SH-SY5Y (cell line): ENCODE measurements around the gene ITGBL1.

Source experiments
- GATA2 ChIP-seq: IDR thresholded peaks from 2 replicates; pipeline ENCODE4 v1.6.1; 2011; ENCODE audit warnings: mild to moderate bottlenecking, low read depth, low read length
- GATA3 ChIP-seq: IDR thresholded peaks from 2 replicates; pipeline ENCODE4 v1.6.1; 2011; ENCODE audit warnings: low read depth, mild to moderate bottlenecking, low read length, moderate library complexity

Gene ITGBL1

DNA sequence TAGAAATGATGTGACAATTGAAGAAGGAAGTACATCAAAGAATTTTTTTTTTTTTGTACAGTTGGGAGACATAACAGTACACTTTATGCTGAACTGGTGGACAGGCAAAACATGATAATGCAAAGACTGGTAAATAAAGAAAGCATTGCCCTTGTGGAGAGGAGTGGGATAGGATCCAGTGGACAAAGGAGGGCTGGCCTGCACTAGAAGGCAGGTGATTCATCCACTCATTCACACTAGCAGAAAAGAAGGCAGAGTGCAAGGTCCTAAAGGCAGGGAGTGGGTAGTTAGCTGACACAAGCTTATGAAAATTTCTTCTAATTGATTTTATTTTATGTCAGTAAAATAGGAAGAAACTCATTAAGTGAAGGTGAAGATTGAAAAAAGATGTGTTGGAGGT is 18.6 kb upstream of the ITGBL1 start:
- TF ChIP-seq GATA3 (no peak), GATA2 (no peak)

DNA sequence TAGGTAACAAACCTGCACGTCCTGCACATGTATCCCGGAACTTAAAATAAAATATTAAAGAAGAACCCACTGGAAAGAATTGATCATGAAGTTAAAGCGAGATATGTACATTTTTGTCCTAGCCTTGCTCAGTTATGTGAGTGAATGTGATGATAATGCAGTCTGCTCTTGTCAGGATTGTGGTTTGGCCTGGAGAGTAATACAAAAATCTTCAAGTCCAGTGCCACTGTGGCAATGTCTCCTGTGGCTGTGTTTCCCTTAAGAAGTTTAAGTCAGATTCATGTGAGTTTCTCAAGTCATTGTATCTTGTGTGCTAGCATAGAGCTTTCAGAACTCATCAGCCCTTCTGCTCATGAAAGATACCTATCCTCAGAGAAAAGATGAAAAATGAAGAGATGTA is 18.0 kb upstream of the ITGBL1 start:
- no peak for TF ChIP-seq GATA3
- no peak for TF ChIP-seq GATA2

DNA sequence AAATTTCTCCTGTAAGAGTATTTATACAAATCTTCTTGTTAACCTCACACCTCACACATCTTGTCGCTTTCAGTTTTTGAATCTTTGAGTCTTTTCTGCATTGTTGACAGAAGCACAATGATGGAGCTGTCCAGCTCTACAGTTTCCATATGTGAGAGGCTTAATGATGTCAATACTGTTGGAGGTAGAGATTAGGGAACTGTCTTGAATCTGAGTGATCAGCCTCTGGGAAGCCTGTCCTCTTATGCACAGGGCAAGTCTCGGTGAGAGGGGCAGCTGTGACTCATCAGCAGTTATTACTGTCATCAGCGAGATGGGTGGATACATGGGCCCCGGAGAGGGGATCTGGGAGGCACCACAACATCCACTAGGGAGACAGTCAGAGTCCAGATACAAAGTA is 4.6 kb upstream of the ITGBL1 start:
- no peak for TF ChIP-seq GATA3
- no peak for TF ChIP-seq GATA2

DNA sequence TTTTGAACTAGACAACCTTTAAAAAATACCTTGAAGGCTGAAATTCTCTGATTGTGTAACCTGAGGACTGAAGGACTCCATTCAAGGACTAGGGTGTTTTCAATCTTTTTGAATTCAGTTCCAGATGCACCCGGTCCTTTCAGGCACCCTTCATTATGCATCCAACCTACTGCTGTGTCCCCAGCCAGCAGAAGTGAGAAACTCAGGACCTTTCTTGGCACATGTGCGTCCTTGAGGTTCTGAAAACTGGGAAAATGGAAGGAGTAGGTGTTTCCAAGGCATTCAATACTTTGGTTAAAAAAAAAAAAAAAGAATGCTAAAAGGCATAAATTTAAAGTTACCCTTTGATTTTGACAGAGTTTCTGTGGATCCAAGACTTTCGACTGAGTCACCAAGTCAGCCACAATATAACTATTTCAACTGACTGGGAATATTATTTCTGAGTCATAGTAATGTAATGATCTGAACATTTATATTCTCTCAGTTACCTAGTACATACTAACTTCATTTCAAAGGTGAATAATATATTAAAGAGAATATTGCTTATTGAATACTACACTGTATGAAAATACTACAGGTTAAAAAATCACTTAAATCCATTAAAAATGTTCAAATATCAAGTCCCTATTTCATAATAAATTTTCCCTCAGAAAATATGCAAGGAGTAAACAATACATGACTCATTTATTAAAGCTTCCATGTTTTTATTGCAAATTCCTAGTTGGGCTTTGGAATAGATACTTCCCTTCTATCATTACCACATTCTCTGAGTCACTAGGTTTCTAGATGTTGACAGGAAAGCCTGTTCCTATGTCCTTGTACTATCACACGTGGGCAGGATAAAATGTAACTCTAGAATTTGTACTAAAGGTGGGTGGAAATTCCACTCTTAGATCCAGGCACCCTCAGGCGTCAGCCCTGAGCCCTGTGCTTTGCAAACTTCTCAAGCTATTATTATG is 2.4 kb upstream of the ITGBL1 start:
- TF ChIP-seq GATA3 = no peak
- TF ChIP-seq GATA2 = no peak

GRCh38 chr13:101450749-101451130 is 1.7 kb upstream of the ITGBL1 start:
- TF ChIP-seq GATA2 (no peak), GATA3 (no peak)

DNA sequence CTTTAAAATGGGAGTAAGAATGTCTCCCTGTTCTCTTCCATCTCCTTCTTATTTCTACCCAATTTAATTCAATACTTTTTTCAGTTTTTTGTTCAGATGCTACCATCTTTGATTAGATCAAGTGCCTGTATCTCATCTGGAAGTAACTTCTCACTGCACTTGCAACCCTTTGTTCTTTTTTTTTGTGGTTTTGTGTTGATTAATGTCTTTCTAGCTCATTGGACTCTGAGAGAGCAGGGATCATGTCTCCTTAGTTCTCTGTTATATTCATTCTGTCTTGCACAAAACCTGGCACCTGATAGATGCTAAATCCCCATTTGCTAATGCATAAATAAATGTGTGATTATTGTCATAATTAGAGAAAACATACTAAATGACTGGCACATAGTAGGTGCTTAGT is 834 bp upstream of the ITGBL1 start:
- TF ChIP-seq GATA3 (no peak), GATA2 (no peak)

DNA sequence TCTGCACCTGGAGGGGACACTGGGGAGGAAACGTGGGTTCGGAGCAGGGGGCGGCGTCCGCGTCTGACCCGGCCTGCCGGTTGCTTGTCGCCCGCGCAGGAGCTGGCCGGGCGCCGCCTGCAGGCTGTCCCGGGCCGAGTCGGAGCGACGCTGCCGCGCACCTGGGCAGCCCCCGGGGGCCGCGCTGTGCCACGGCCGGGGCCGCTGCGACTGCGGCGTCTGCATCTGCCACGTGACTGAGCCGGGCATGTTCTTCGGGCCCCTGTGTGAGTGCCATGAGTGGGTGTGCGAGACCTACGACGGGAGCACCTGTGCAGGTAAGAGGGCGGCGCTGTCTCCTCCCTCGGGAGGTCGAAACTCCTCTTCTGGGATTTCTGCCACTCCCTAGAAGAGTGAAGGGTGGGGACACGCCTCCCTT is 1.3 kb downstream of the ITGBL1 start:
- no peak for TF ChIP-seq GATA3
- no peak for TF ChIP-seq GATA2

DNA sequence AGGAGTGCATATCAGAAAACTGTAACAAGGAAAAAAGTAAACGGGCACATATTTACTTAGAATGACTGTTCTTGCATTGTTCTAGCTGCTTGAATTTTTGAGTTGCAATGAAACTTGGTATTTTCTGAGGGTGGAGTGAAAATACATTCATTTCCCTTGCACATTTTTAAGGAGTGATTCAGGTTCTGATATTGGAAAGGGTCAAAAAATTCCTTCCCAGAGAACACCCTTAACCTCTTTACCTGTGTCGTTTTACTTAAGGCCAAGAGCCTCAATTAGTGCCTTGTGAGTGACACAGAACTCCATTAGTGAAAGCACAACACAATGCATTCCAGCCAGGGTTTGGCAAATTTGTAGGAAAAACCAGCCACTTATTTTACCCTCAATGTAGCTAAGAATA is 2.3 kb downstream of the ITGBL1 start:
- TF ChIP-seq GATA2 = no peak
- TF ChIP-seq GATA3 = no peak

- TF ChIP-seq GATA3 (no peak), GATA2 (no peak)
Observed at GRCh38 chr13:101455863-101456262, 3.4 kb downstream of the ITGBL1 start.

- no peak for TF ChIP-seq GATA3
- TF ChIP-seq GATA2 = no peak
Observed at GRCh38 chr13:101457176-101457575, 4.7 kb downstream of the ITGBL1 start.

- TF ChIP-seq GATA2 (no peak), GATA3 (no peak)
Observed at GRCh38 chr13:101465877-101466276, 13.4 kb downstream of the ITGBL1 start.

- TF ChIP-seq GATA3 (no peak), GATA2 (no peak)
Observed at GRCh38 chr13:101467415-101467814, 14.9 kb downstream of the ITGBL1 start.

- TF ChIP-seq GATA2 = no peak
- no peak for TF ChIP-seq GATA3
Observed at GRCh38 chr13:101473458-101473857, 21.0 kb downstream of the ITGBL1 start.

DNA sequence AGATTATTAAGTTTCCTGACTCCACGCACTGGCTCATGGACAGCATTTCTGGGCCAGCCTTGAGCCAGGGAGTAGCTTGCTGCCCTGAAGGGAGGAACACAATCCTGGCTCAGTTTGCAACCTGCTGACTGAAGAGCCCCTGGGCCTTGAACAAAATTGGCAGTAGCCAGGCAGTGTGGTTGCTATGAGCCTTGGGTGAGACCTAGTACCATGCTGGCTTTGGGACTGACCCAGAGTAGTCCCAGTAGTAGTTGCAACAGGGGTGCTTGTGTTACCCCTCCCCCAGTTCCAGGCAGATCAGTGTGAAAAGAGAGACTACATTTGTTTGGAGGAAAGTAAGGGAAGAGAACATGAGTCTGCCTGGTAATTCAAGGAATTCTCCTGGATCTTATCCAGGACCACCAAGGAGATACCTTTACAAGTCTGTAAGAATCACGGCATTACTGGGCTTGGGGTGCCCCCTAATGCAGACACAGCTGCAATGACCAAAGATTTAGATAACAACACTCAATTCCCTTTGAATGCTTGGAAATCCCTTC is 22.0 kb downstream of the ITGBL1 start:
- TF ChIP-seq GATA3 = no peak

- TF ChIP-seq GATA3 (no peak), GATA2 (no peak)
Observed at GRCh38 chr13:101475536-101475935, 23.1 kb downstream of the ITGBL1 start.
